Measurements from ENCODE around the gene CCNG2.
A peak's percentile ranks its signal among the peaks of the same experiment; 100 is the strongest.

CCNG2 gene

DNA sequence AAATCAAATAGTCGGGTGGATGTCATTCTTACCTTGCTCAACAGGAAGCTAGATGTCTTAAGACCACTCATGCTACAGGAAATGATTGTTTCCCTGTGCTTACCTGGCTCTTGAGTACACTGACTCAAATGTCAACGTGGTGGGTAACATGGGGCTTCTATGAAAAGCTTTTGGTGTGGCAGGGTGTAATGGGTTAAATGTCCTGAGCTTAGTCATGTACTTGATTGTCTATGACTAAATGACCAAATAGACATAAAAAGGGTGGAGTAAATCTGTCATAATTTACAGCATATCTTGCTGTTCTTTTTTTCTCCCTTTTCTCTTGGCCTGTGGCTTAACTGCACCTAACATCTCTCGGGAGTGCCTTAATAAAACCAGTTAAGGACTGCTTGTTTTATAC, 44.9 kb downstream of the CCNG2 start:
- Mint-ChIP-seq H3K4me3 (no peak overlapping the region), H3K36me3 (ENCODE audit: low read depth) (no peaks in the 10 kb centered on the region), H3K4me1 (no peaks in the 10 kb centered on the region), H3K27ac (no peak overlapping the region), H3K9me3 (no peaks in the 10 kb centered on the region), H3K27me3 (ENCODE audit: low read depth, poor library complexity) (peaks cover 19% of the 10 kb centered on the region)
- TF ChIP-seq, protein P1, sequence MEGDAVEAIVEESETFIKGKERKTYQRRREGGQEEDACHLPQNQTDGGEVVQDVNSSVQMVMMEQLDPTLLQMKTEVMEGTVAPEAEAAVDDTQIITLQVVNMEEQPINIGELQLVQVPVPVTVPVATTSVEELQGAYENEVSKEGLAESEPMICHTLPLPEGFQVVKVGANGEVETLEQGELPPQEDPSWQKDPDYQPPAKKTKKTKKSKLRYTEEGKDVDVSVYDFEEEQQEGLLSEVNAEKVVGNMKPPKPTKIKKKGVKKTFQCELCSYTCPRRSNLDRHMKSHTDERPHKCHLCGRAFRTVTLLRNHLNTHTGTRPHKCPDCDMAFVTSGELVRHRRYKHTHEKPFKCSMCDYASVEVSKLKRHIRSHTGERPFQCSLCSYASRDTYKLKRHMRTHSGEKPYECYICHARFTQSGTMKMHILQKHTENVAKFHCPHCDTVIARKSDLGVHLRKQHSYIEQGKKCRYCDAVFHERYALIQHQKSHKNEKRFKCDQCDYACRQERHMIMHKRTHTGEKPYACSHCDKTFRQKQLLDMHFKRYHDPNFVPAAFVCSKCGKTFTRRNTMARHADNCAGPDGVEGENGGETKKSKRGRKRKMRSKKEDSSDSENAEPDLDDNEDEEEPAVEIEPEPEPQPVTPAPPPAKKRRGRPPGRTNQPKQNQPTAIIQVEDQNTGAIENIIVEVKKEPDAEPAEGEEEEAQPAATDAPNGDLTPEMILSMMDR (IDR thresholded peaks at IDR 0.05), result no peak
- DNase-seq, result no peak

DNA sequence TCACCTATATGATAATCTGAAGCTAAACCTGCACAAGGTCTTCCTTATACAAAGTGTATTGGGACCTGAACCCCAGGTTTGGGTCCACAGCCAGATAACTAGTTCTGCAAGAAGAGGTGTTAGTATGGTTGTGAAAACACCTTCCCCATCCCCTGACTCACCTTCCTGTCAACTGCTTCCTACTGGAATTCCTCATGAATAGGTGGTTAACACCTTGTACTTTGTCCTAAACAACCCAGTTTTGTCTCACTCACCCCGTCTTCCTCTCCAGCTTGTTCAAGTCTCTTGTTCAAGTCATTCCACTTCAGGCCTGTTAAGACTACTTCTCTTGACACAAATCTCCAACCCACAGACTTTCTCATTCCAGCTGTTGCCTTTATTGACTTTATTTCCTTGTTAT, 45.5 kb downstream of the CCNG2 start:
- TF ChIP-seq, protein P1 (IDR thresholded peaks at IDR 0.05), result no peak
- peaks cover 14% of the 10 kb centered on the region for H3K27me3 Mint-ChIP-seq (ENCODE audit: low read depth, poor library complexity)
- no peaks in the 10 kb centered on the region for H3K4me1 Mint-ChIP-seq
- DNase-seq, result no peak
- H3K27ac Mint-ChIP-seq, result no peak overlapping the region
- H3K9me3 Mint-ChIP-seq, result no peaks in the 10 kb centered on the region
- no peaks in the 10 kb centered on the region for H3K36me3 Mint-ChIP-seq (ENCODE audit: low read depth)
- H3K4me3 Mint-ChIP-seq, result no peak overlapping the region

DNA sequence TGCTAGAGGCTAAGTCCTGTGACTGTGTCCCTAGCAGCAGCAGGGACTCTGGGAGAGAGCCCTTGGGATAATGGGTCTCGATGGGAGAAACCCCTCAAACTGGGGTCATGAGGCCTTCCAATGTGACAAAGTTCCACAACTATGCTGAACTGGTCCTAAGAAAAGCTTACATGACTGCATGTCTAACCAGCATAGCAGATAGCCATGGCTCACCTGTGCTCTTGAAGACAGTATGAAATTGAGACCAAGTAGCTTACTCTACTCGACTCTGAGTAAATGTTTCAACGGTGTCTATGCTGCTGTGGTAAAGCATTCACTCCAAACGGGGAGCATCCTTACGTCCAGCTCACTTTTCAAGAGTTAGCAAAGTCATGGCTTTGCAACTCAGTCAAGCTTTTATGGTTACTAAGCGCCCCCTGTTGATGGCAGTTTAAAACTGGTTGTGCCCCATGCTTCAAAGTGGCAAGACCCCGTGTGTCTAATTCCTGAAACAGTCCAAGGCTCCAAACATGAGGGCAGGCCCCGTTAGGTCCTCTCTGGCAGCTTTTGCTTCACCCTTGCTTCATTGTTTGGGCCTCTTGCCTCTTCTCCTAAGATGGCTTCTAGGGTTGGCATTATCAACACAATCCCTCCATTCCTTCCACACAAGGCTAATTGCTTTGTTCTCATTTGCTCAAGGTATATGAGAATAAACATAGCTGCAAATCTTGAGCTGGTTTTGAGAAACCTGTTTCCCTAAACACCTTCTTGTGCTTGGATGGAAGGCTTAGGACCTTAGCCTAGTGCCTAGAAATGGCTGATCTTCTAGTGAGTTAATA, 46.6 kb downstream of the CCNG2 start:
- TF ChIP-seq, protein P1 (IDR thresholded peaks at IDR 0.05), result peak; percentile 70
- no peaks in the 10 kb centered on the region for H3K36me3 Mint-ChIP-seq (ENCODE audit: low read depth)
- DNase-seq, result peak; percentile 64

DNA sequence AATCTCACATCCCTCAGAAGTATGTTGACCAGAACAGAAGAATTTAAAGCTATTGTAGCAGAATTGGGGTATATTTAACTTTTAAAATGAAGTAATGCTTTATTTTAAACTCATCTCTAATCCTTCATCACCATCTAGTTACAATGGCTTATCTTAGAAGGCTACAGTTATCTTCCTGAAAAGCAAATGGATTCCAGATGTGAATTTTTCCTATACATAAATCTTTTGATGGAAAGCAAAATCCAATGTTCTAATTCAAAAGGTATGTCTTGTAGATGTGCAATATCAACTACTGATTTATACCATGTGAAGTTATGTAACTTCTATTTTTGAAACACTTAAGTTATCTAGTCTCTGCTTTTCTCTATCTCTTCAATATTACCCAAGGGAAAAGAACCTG, 47.6 kb downstream of the CCNG2 start:
- no peaks in the 10 kb centered on the region for H3K4me1 Mint-ChIP-seq
- no peak for DNase-seq
- no peak overlapping the region for H3K27ac Mint-ChIP-seq
- H3K36me3 Mint-ChIP-seq (ENCODE audit: low read depth), result no peaks in the 10 kb centered on the region
- H3K4me3 Mint-ChIP-seq, result no peak overlapping the region
- H3K9me3 Mint-ChIP-seq, result no peaks in the 10 kb centered on the region
- TF ChIP-seq, protein P1 (IDR thresholded peaks at IDR 0.05), result no peak
- H3K27me3 Mint-ChIP-seq (ENCODE audit: low read depth, poor library complexity), result peaks cover 11% of the 10 kb centered on the region

More for the DNA sequence above, 46.6 kb downstream of the CCNG2 start:
- Mint-ChIP-seq H3K27ac (no peak overlapping the region), H3K9me3 (no peaks in the 10 kb centered on the region), H3K4me1 (no peaks in the 10 kb centered on the region), H3K4me3 (no peak overlapping the region), H3K27me3 (ENCODE audit: low read depth, poor library complexity) (peaks cover 11% of the 10 kb centered on the region)

DNA sequence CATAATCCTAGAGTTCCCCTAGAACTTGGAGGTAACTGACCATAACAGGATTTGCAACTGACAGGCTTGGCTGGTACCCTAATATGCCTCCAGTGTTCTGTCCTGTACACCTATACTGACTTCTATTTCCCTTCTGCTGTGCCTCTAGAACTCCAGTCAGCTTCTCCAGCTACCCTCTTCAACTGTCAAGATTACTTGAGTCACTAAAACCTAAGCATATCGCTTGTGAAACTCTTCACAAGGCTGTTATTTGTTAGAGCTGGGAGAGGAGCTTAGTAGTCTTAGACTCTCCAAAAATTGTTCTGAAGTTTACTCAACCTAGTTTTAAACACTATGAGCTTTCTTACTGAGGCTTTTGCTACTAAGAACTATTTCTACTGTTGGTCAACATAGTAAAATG, 52.0 kb downstream of the CCNG2 start:
- Mint-ChIP-seq H3K27me3 (ENCODE audit: low read depth, poor library complexity) (peaks cover 13% of the 10 kb centered on the region), H3K36me3 (ENCODE audit: low read depth) (no peaks in the 10 kb centered on the region), H3K9me3 (no peaks in the 10 kb centered on the region), H3K27ac (no peak overlapping the region), H3K4me1 (no peaks in the 10 kb centered on the region), H3K4me3 (no peak overlapping the region)
- TF ChIP-seq, protein P1 (IDR thresholded peaks at IDR 0.05), result no peak
- DNase-seq, result no peak

DNA sequence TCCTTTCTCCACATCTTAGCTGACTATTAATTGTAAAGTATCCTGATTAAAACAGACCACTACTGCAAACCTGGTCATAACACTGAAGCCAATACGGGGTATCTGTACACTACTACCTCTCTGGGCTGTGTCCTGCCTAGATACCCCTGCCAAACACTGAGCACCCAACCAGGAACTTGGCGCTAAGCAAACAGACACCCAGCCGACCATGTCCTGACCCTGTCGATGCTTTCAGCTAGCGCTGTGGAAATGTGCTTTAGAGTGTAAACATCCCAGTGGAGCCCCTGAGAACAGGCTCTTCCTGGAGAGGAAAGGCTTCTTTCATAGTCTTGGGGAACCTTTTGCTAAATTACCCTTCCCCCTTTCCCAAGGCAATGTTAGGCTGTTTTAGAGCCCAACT, 52.9 kb downstream of the CCNG2 start:
- Mint-ChIP-seq H3K36me3 (ENCODE audit: low read depth) (no peaks in the 10 kb centered on the region), H3K4me3 (no peak overlapping the region), H3K27me3 (ENCODE audit: low read depth, poor library complexity) (peaks cover 21% of the 10 kb centered on the region), H3K27ac (no peak overlapping the region), H3K4me1 (no peaks in the 10 kb centered on the region), H3K9me3 (no peaks in the 10 kb centered on the region)
- TF ChIP-seq, protein P1 (IDR thresholded peaks at IDR 0.05), result no peak
- DNase-seq, result no peak
